ENCODE results near the gene SMYD3.

SMYD3 gene

DNA sequence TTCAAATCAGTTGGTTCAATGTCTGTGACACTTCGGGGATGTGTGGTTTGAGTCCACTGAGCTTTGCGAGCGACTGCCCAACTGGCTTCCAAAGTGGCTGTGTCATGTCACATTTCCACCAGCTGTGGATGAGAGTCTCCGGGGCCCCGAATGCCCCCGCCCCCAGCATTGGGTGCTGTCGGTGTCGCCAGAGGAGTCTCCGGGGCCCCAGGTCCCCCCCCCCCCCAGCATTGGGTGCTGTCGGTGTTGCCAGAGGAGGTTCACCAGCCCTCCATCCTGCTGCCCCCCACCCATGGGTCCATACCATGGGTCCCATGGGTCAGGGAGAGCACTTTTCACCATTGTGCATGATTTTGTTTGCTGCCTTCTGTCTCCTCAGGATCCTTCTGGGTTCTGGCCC lies 9.0 kb upstream of the SMYD3 start:
- in situ Hi-C loops (cut with MboI; ENCODE audit: low sequenced_read_pairs) = no loop called here

DNA sequence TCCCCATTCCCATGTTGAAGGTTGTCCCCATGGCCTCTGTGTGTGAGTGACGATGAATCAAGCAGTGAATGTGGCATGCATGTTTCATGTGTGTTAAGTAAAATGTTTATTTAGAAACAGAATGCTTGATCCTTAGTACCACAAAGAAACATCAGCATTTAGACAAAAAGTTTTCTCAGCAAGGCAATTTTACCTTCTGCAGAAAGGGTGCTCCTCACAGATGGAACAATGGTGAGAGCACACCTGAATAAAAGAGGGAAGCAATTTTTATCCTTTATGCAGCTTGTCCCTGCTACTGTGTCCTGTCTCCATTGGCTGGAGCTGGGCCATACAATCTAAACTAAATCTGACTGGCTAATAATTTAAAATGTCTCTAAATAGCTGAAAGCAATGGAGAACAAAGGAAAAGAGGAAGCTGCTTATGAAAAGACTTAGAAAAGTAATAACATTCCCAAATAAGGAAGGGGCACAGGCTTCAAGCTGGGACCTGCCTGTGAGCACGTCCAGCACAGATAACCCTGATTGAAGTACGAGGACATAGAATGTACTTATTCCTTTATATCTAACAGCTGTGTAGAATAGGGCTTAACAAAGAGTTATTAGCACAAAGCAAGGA lies 8.4 kb upstream of the SMYD3 start:
- in situ Hi-C loops (cut with MboI; ENCODE audit: low sequenced_read_pairs) = no loop called here

DNA sequence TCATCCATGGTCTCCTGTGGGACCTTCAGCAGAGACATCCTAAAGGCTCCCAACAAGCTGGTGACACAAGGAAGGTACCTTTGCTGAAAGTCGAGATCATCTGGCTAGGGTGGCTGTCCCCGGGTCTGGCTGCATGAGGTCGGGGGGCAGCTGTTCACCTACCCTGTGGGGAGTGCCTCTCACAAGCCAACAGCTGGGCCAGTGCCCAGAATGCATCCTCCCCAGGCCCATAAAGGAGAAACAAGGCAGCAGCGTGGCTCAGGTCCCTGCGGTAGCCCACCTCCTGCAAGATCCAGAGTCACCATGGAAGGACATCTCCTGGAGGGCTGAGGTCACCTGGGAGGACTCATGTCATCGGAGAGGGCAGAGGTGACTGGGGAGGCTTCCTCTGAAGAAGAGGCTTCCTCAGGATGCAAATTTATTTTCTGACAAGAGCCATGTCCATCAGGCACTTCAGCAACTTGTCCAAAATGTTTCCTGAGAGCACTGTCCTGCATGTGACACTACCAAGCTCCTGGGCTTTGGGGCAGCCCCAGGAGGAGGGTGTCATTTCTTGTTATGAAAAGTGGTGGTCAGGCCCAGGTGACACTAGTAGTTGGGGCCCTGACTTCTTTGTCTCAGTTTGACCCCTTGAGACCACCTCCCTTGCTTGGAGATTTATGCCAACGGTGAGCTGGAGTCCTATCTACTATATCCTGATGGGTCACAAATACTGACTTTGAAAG lies 6.7 kb upstream of the SMYD3 start:
- in situ Hi-C loops (cut with MboI; ENCODE audit: low sequenced_read_pairs) = no loop called here

DNA sequence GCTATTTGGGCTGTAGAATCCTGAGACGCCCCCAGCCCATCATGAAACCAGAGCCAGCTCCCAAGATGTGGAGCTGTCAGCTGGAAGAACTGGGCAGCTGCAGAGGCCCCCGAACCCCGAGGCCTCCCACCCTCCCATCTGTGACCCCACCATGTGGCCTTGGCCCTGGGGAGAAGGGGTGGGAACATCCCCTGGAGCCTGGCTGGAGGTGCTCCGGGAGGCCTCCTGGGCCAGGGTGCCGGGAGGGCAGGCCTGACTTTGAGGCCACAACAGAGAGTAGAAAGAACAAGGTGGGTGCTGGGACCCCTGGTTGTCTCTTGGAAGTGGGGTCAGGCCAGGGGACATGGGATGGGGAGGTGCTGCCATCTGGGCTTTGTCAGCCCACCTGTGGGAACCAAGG lies 6.0 kb upstream of the SMYD3 start:
- in situ Hi-C loops (cut with MboI; ENCODE audit: low sequenced_read_pairs) = no loop called here

DNA sequence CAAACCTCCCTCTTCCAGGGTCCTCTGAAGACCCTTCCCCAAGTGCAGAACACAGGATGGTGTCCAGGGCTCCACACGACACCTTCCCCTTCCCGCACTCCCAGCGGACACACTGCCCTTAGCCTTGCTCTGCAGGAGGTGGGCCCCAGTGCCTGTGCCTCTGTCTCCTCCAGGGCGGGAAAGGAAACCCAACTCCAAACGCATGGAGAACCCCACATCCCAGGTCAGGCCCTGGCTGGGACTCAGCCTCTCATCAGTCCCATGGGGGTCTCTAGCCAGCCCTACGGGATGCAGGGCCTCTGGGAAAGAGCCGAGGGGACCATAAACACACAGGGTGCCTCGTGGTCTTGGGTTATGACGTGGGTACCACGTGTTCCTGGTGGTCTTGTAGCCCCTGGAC lies 5.6 kb upstream of the SMYD3 start:
- in situ Hi-C loops (cut with MboI; ENCODE audit: low sequenced_read_pairs) = no loop called here

DNA sequence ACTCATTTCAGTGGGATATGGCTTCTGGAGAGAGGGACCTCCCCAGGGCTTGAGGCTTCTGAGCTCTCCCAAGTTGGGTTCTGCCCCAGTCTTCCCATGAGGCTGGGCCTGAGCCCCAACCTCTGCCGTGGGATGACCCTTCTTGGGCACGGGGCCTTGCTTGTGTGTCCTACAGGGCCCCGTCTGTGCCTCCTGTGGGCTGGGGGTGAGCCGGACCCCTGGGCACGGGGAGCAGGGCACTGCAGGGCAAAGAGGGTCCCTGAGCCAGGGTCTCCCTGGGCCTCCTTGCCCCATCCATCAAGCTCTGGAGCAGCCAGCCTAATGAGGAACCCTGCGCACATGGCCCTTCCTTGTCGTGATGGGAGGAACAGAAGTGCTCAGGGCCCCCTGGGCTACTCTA lies 5.2 kb upstream of the SMYD3 start:
- in situ Hi-C loops (cut with MboI; ENCODE audit: low sequenced_read_pairs) = no loop called here

DNA sequence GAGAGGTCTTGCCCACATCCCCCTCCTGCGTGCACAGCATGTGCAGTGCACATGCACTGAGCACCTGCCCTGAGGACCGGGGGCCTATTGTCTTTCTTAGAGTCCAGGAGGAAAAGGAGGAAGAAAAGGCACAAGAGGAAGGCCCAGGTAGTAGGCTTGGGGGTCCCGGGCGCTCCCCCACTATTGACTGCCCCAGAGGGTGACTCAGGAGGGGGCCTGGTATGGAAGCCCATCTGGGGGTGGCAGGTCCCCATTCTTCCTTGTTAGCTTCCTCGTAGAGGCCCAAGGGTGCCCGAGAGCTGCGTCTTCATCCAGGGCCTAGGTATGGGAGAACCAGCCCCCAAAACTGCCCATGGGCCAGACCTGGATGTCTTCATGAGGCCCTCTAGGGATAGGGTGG lies 4.1 kb upstream of the SMYD3 start:
- in situ Hi-C loops (cut with MboI; ENCODE audit: low sequenced_read_pairs) = no loop called here

DNA sequence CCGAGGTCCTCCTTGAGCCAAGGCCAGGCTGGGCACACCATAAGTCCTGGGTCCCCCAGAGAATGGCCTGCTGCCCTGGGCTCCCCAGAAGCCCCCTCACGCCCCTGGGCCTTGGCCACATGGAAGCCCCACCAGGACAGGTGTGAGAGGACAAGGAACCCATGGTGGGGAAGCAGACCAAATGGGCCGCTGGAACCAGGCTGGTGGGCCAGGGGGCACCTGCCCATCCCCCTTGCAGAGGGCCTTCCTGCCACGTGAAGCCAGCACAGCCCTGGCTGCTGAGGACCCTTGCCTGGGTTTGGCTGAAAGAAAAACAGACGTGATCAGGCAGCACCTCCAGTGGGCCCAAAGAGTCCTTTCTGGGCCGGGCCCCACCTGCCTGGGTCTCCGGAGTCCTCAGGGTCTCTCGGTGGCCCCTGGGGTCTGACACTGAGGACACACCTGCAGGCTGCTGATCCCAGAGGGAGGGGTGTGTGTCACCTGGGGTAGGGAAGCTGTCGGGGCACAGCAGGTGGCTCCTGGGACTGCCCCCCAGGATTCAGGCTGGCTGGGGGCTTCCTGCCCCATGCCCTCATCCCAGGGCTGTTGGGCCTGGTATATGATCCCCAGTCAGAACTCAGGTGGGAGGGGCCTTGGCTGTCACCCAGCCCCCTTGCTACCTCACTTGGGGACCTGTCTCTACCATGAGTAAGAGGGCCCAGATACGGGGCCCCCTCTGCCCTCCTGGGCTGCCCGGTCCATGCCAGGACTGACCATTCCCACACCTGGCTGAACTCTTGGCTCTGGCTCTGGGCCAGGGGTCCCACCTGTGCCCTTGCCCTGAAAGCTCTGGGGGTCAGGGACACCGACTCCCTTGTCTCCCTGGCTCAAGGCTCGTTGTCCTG lies 3.3 kb upstream of the SMYD3 start:
- in situ Hi-C loops (cut with MboI; ENCODE audit: low sequenced_read_pairs) = no loop called here

DNA sequence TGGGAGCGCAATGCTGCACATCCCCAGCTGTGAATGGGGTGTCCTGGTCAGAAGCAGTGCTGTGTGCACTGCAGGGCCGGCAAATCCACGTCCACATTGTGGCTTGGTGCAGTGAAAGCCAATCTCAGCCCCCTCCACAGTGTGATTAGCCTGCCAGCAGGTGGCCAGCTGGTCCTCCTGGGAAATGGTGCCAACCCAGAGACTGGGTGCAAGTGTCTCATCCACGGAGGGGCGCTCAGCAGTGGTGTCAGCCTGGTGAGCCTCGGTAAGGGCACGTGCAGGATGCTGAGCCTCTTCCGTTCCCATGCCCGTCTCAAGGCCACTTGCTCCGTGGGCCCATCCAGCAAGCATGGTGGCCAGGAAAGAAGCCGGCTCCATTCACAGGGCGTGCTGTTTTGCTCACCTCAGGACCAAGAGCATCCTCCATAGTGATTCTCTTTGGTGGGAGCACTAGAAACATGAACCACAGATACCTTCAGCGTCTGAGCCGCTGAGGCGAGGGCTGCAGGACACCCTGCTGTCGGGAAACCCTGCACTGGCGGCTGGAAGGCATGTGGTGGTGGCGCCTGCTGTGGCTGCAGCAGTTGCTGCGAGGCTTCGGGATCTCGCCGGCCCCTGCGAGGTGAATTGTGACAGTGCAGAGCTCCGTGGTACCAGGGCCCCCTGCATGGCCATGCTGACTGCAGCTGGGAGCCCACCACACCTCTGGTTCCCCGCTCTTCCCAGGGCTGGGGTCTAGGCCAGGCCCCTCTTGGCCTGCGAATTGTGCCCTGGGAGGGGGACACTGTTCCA lies 2.0 kb upstream of the SMYD3 start:
- in situ Hi-C loops (cut with MboI; ENCODE audit: low sequenced_read_pairs) = no loop called here

DNA sequence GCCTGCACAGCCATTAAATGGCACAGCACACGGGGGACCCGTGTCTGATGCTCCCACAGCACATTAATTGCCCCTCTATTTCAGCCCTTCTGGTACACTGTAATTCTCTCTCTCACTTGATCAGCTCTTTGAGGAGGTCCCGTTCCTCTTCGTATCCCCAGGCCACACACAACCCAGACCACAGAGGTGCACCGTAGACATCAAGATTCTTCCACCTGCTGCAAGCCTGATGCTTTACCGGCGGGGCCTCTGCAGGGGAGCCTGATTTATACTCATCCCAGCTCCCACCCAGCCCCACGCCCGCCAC lies 759 bp downstream of the SMYD3 start:
- in situ Hi-C loops (cut with MboI; ENCODE audit: low sequenced_read_pairs) = no loop called here

DNA sequence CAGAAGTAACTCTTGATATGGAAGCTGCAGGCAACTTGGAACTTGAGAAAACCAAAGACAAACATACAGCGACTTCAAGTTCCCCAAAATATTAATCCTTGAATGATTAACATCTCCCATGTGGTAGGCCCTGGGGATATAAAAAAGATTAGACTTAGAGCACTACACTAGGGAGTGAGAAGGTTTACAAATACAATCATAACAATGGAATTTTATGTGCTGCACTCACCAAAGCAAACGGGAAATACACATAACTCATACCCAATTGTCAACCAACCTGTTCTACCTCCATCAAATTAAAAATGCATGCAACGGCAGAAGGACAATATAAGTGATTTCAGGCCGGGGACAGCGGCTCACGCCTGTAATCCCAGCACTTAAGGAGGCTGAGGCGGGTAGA lies 3.7 kb downstream of the SMYD3 start:
- in situ Hi-C loops (cut with MboI; ENCODE audit: low sequenced_read_pairs) = no loop called here

DNA sequence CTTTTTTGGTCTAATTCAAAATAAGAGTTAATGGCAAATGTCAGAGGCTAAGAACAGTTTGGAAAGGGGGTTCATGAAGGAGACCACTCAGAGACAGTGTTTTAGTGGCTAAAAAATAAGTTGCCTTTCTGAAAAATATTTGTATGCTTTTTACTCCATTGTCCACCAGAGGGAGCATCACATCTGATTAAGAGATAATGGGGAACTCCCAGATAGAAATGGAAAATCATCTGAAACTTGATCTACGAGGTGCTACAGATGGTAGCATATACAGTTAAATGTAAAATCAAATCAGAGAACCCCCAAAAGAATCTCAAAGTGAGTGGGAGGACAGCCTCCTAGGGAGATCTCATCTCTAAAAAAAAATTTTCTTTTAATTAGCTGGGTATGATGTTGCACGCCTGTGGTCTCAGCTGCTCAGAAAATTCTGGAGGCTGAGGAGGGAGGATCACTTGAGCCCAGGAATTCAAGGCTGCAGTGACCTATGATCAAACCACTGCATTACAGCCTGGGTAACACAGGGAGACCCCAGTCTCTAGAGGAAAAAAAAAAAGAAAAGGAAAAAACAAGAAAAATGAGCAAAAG lies 9.7 kb downstream of the SMYD3 start:
- in situ Hi-C loops (cut with MboI; ENCODE audit: low sequenced_read_pairs) = loop anchor here (10.0 kb wide), 1 partner anchor 247 kb away; no protein-coding TSS in a partner anchor

DNA sequence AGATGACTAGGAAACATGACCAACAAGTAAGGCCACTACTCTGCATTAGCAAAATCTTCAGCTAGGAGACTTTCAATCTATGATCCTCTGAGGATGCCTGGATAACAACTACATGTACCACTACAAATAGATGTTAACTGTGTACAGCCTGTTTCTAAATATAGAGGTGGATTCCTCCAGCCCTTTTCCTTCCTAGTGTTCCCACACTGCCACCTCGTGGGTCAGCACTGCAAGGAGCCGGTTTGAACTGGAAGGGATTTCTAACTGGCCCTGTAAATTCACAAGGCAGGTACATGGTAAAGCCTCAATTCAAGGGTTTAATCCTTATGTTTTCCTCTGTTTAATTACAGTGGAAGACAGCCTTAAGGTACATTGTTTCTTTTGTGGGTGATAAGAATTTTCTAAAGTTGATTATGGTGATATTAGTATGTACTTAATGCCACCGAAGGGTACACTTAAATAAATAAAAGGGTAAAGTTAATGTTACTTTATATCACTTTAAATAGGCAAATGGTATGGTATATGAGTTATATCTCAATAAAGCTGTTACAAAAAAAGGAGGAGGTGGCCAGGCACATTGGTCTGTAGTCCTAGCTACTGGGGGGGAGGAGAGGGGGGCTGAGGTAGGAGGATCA lies 14.4 kb downstream of the SMYD3 start:
- in situ Hi-C loops (cut with MboI; ENCODE audit: low sequenced_read_pairs) = loop anchor here (10.0 kb wide), 1 partner anchor 252 kb away; no protein-coding TSS in a partner anchor

DNA sequence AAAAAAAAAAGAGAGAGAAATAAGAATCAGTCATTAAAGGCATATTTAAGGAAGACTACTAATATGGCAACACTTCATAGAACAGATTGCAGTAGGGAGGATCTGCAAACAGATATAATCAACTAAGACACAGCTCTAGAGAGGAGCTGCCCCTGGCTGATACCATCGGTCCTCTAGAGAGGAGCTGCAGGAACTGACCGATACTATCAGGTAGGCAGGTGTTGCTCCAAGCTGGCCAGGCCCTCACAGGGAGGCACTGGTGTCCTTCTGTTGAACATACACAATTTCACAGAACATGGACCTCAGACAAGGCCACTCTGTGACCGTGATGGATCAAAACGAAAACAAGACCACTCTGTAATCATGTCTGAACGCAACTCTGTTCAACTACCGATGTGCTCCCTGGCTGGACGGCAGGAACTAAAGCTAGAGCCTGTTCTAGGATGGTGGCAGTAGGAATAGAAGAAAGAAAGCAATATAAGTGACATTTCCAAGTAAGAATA lies 15.5 kb downstream of the SMYD3 start:
- in situ Hi-C loops (cut with MboI; ENCODE audit: low sequenced_read_pairs) = loop anchor here (10.0 kb wide), 1 partner anchor 253 kb away; no protein-coding TSS in a partner anchor

DNA sequence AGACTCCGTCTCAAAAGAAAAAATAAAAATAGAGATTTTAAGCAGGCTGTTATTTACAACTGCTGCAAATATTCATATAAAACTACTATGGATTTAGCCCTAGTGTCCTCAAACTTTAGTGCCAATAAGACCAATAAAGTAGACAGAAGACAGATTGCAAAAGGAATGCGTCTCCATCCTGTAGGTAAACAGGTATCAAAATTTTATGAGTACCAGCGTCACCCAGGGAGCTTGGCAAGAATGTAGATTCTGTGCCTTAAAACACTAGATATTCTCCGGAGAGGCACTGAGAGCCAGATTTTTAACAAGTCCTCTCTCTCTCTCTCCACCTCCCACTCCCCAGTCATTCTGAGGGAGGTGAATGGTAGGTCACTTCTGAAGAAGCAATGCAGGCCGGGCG lies 18.4 kb downstream of the SMYD3 start:
- in situ Hi-C loops (cut with MboI; ENCODE audit: low sequenced_read_pairs) = no loop called here

DNA sequence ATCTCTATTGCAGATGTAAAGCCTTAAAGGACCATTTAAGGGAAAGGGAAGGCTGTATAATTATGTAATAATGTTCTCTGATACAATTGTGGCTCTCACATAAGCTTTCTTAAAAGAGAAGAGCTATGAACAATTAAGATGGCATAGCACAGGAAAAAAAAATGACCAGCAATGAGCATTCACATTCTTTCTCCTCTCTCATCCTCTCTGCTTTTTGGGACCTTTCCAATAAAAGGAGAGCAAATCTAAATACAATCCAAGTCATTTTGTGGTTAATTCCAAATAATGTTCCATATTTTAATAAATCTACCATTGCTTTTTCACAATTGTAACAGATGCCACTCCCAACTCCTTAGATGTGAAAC lies 23.5 kb downstream of the SMYD3 start:
- in situ Hi-C loops (cut with MboI; ENCODE audit: low sequenced_read_pairs) = no loop called here

DNA sequence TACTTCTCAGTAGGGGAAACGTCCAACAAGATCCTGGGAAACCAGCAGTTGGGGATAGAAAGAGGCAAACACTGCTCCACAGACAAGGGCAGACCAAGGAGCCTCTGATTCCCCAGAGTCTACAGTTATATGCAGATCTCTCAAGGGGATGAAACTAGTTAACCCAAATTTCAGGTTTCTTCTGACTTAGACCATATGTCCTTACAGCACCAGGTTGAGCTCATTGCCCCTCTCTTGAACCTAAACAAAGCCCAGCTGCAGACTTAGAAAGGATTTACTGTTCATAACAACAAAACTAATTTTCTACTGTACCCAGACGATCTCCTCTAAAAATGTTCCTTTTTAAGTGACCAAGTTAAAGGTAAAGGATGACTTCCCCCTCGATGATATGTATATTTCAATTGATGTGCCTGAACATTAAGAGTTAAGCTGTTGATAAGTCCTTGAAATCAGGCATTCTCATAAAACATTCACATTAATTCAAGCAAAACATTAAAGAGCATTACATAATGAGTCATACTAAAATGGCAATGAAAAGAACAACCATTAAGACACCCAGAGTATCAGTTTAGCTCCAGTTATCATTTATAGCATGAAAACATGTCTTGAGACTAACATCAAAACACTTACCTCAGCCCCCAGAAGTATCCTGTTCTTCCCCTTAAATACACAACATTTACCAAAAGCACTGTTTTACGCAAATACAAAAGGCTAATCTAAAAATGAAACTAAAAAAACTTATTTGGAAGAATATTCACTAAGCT lies 24.1 kb downstream of the SMYD3 start:
- in situ Hi-C loops (cut with MboI; ENCODE audit: low sequenced_read_pairs) = no loop called here

DNA sequence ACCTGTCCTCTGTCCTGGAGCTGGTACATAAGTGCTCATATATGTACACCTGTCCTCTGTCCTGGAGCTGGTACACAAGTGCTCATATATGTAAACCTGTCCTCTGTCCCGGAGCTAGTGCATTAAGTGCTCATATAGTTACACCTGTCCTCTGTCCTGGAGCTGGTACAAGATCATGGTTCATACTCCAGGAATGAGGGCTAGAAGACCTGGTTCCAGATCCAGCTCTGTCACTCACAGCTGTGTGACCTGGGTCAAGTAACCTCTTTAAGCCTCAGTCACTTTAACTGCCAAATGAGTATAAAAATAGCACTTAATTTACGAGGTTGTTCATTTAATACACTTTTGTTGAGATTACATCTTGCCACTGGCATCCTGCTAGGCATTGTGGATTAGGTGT lies 28.0 kb downstream of the SMYD3 start:
- in situ Hi-C loops (cut with MboI; ENCODE audit: low sequenced_read_pairs) = no loop called here

DNA sequence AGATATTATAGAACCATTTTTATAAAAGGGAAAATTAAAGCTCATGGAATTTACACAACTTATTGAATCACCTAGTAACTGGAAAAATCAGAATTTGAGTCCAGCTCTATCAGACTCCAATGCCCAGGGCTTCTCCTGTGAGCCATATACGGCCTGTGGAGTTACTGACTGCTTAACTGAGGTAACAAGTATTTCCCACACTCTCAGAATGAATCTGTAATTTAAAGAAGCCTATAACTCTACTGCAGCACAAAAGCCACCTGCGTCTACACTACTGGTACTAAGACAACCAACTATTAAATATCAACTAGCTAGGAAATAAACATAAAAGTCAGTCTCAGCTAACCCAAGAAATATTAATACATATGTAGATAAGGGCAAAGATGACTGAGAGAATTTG lies 29.4 kb downstream of the SMYD3 start:
- in situ Hi-C loops (cut with MboI; ENCODE audit: low sequenced_read_pairs) = no loop called here

Data from HL-60/S4 (cell line).